Pancreas (tissue), 10 donors: ENCODE measurements around the gene TSC22D4. TPM values are rescaled to one million over a fixed set of nuclear protein-coding genes. Genes with fewer than 3 reads are reported as not detected.

Experiments used
- ATAC-seq, 4 donors: fragments of 200-7000 bp; cut with Tn5 transposase; one replicate each; pipeline versions ENCODE4 v1.8.0 to v1.9.1; 2020; ENCODE audit warnings: mild to moderate bottlenecking in 4 of 4, moderate library complexity in 4 of 4
- DNase-seq, 6 donors: peaks; one replicate each; pipeline ENCODE4 v3.0.0-alpha.2; 2020
- FAIRE-seq: peaks from 2 replicates; lab custom pipeline; 2012; peaks lifted over from hg19 to GRCh38; lab: Jason Lieb, UNC
- H3K27ac ChIP-seq, 4 donors: fragments of 200-600 bp; sonication (generic); 1 replicate in 3 of 4; 2 replicates in 1 of 4; pipeline versions ENCODE4 v1.5.0 to v1.8.0; 2020
- H3K27me3 ChIP-seq, 4 donors: fragments of 200-600 bp; one replicate each; pipeline ENCODE4 v1.8.0; 2021
- H3K36me3 ChIP-seq, 3 donors: fragments of 200-600 bp; sonication (generic) in 1 of 3; one replicate each; pipeline versions ENCODE4 v1.5.0 to v1.8.0; 2020 to 2021
- H3K4me1 ChIP-seq, 3 donors: fragments of 200-600 bp; one replicate each; pipeline ENCODE4 v1.8.0; 2021
- H3K4me3 ChIP-seq, 4 donors: fragments of 200-600 bp; sonication (generic) in 2 of 4; one replicate each; pipeline versions ENCODE4 v1.5.0 to v1.8.0; 2020 to 2021
- H3K9me3 ChIP-seq, 4 donors: fragments of 200-600 bp; one replicate each; pipeline ENCODE4 v1.8.0; 2021
- CTCF ChIP-seq, 4 donors: fragments of 200-600 bp; sonication (generic) in 3 of 4; IDR thresholded peaks; one replicate each; pipeline versions ENCODE4 v1.5.0 to v1.8.0; 2021; ENCODE audit warnings: antibody characterized with exemption in 4 of 4
- WGBS, 2 donors: extraction: QIAGEN DNeasy Blood & Tissue Kit; methylation state at CpG; one replicate each; pipeline ENCODE4 v1.1.7; 2013; 5-methylcytosine and 5-hydroxymethylcytosine counted together
- intact Hi-C, 3 donors: fragments of 100-400 bp; cut with DNase I; formaldehyde crosslinking; loops; one replicate each; pipeline versions ENCODE4 v1.11.1 to v1.14.2; 2022
- polyA plus RNA-seq, 2 donors: library from polyadenylated mRNA; stranded (reverse); fragments of 200-250 nt; gene quantifications; one replicate each; pipeline ENCODE4 v1.2.3, GENCODE V29; 2013
- total RNA-seq, 6 donors: library from RNA; stranded (reverse); fragmentation: NEBNext Ultra II Directional in 4 of 6; extraction: Animal tissue kit (Norgen Biotek cat#: 25700) in 4 of 6; gene quantifications; one replicate each; pipeline versions ENCODE4 v1.2.1 to v1.2.4, GENCODE V29; 2021 to 2023
- donor health status: healthy with polysubstance abuse.
- donor health status: DM: no; HTN: no; CAD: no; lungs with moderate emphysema.
- donor health status: DM: no; HTN: no; CAD: no.
- donor health status: control.
- donor health status: control.
- donor health status: Bipolar disorder and iron deficiency.
- donor health status: DM: yes; HTN: yes; CAD: no.
- donor health status: DM: no; HTN: no; CAD: no.
- donor health status: DM: no; HTN: no; CAD: no.
- donor health status: DM: yes; HTN: yes; CAD: no.

TSC22D4 gene
- total and polyA plus RNA-seq, 8 donors, result 17.4 to 44.6 (median 20.8) TPM

GRCh38 chr7:100430493-100431285 is 48.3 kb downstream of the TSC22D4 start:
- DNase-seq, result peak in 5 of 6 donors; percentile 39 to 83 (median 47)

DNA sequence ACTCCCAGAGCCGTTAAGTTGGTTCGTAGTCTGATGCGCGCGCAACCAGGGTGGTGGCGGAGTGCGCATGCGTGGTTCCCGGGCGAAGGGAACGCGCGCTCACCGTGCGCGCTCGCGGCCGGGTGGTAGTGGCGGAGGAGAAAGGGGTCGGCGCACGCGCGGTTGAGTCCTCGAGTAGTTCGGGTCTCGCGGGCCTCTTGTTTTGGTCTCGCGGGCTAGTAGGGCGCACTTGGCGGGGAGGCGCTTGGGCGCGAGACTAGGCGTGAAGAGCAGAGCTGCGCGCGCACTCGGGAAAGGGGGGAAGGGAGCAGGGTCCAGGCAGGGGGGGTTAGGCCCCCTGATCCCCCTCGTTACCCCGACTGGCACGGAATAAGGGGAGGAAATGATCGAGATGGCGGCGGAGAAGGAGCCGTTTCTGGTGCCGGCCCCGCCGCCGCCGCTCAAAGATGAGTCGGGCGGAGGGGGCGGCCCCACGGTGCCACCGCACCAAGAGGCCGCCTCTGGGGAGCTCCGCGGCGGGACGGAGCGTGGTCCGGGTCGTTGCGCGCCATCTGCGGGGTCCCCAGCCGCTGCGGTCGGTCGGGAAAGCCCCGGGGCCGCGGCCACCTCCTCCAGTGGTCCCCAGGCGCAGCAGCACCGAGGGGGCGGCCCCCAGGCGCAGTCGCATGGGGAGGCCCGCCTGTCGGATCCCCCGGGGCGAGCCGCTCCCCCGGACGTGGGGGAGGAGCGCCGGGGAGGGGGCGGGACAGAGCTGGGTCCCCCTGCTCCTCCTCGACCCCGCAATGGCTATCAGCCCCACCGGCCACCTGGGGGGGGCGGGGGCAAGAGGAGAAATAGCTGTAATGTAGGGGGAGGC is 49.1 kb downstream of the TSC22D4 start, which contains the start of gene MEPCE:
MEPCE (plus strand) TSS at position 195 of the 856 bp plus-strand sequence; CDS start at position 383, 188 bp downstream.
- peak within 1 kb of the TSS; percentile 97 to 100 (median 98) for H3K27ac ChIP-seq
- DNase-seq (peak; percentile 92 to 100 (median 96)), FAIRE-seq (peak; percentile 32), ATAC-seq (peak; percentile 63 to 73 (median 68))
- no peak for TF ChIP-seq CTCF (IDR thresholded peaks at IDR 0.05)
- H3K4me3 ChIP-seq, result peak within 1 kb of the TSS; percentile 55 to 98 (median 71)
- 0 to 1% methylated on average over 69 to 94 of the region's 95 CpGs for WGBS, 2 donors
- intact Hi-C loops, result no loop called here
- H3K27me3 ChIP-seq, result no peaks in the 10 kb centered on the region
- H3K9me3 ChIP-seq, result no peaks in the 10 kb centered on the region
- H3K36me3 ChIP-seq, result peaks cover 0 to 12% (median 0%) of the 10 kb centered on the region in 3 donors
- H3K4me1 ChIP-seq, result peaks cover 0 to 22% (median 5%) of the 10 kb centered on the region in 3 donors

More at GRCh38 chr7:100430493-100431285, 48.3 kb downstream of the TSC22D4 start:
- H3K27ac ChIP-seq, result peak overlapping the region; percentile 97 to 100 (median 98)
- H3K27me3 ChIP-seq, result no peaks in the 10 kb centered on the region
- H3K36me3 ChIP-seq, result peaks cover 0 to 12% (median 0%) of the 10 kb centered on the region in 3 donors
- intact Hi-C loops, result no loop called here
- no peak for TF ChIP-seq CTCF (IDR thresholded peaks at IDR 0.05)
- peak overlapping the region; percentile 55 to 98 (median 71) for H3K4me3 ChIP-seq
- FAIRE-seq (no peak), ATAC-seq (no peak)
- H3K9me3 ChIP-seq, result no peaks in the 10 kb centered on the region
- WGBS, 2 donors, result 36 to 37% methylated on average over 26 to 31 of the region's 31 CpGs
- peaks cover 0 to 24% (median 10%) of the 10 kb centered on the region in 3 donors for H3K4me1 ChIP-seq

- 0 to 1% methylated on average over 38 to 40 of the region's 40 CpGs for WGBS, 2 donors
- peaks cover 0 to 17% (median 0%) of the 10 kb centered on the region in 3 donors for H3K4me1 ChIP-seq
- no peaks in the 10 kb centered on the region for H3K27me3 ChIP-seq
- peak in 2 of 4 donors; percentile 15 to 26 for TF ChIP-seq CTCF (IDR thresholded peaks at IDR 0.05)
- peak overlapping the region; percentile 55 to 98 (median 71) for H3K4me3 ChIP-seq
- H3K27ac ChIP-seq, result peak overlapping the region; percentile 97 to 100 (median 98)
- H3K36me3 ChIP-seq, result peaks cover 0 to 12% (median 0%) of the 10 kb centered on the region in 3 donors
- ATAC-seq, result peak; percentile 80 to 87 (median 82)
- DNase-seq, result peak; percentile 100
- H3K9me3 ChIP-seq, result no peaks in the 10 kb centered on the region
- intact Hi-C loops, result no loop called here
- peak; percentile 85 for FAIRE-seq
Measured at GRCh38 chr7:100428967-100429636, 49.9 kb downstream of the TSC22D4 start.

- H3K4me3 ChIP-seq, result peak within 1 kb of the TSS; percentile 55 to 98 (median 71)
- intact Hi-C loops, result no loop called here
- no peaks in the 10 kb centered on the region for H3K9me3 ChIP-seq
- FAIRE-seq (no peak), ATAC-seq (peak; percentile 64 to 77 (median 72)), DNase-seq (peak; percentile 93 to 98 (median 96))
- peaks cover 0 to 17% (median 0%) of the 10 kb centered on the region in 3 donors for H3K4me1 ChIP-seq
- 1% methylated on average over 64 to 66 of the region's 66 CpGs for WGBS, 2 donors
- peaks cover 0 to 6% (median 0%) of the 10 kb centered on the region in 3 donors for H3K36me3 ChIP-seq
- no peaks in the 10 kb centered on the region for H3K27me3 ChIP-seq
- H3K27ac ChIP-seq, result peak within 1 kb of the TSS; percentile 97 to 100 (median 98)
- TF ChIP-seq CTCF (IDR thresholded peaks at IDR 0.05), result no peak
Measured at GRCh38 chr7:100428199-100428966, 50.6 kb downstream of the TSC22D4 start, which contains the start of gene ZCWPW1. Gene ZCWPW1 (minus strand): TSS chr7:100428703. CDS start chr7:100420649, 8,054 bp downstream.
